Liver (tissue), 3 donors: ENCODE measurements around the gene WDR1.
A peak's percentile ranks its signal among the peaks of the same experiment; 100 is the strongest.

Source experiments
- TF ChIP-seq, protein P1 (sequence below): fragments of 150-350 bp; IDR thresholded peaks from 2 replicates; pipeline ENCODE4 v1.5.1; 2017; ENCODE audit warnings: improper control_type of control experiment, low read depth, low read length; ENCODE audit not compliant: missing input control
- TF ChIP-seq, protein P2 (sequence below): IDR thresholded peaks from 2 replicates; pipeline ENCODE4 v1.6.1; 2016; ENCODE audit warnings: antibody characterized with exemption
- donor health status: healthy.
- donor health status: healthy.

DNA sequence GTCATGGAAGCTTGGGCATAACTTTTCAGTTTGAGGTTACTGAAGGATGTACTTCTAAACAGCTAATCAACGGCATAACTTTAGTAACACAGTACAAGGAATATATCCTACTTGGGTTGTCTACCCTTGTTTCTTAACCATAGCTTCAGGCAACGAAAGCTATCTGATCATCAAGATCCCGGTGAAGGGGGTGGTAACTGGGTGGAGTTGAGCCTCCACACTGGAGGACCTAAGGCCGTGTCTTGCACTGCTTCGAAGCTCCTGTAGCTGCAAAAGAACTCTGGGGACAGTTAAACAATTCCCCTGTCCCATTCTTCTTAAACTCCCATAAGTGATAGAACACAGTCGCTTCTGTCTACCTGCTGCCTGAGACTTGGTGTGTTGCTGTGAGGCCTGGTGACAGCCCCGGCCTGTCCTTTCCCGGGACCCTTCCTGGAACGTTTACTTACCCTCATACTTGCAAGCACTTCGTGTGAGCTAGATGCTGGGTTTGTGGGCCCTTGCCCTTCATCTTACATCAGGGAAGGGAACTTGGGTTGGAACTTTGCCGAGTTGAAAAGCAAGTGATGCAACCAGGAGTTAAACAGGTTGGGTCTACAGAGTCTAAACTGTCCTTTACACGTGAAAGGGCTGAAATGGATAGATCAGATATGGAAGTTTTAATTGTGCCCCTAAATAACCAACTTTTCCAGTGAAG lies 5.8 kb upstream of the WDR1 start:
- TF ChIP-seq, protein P1, sequence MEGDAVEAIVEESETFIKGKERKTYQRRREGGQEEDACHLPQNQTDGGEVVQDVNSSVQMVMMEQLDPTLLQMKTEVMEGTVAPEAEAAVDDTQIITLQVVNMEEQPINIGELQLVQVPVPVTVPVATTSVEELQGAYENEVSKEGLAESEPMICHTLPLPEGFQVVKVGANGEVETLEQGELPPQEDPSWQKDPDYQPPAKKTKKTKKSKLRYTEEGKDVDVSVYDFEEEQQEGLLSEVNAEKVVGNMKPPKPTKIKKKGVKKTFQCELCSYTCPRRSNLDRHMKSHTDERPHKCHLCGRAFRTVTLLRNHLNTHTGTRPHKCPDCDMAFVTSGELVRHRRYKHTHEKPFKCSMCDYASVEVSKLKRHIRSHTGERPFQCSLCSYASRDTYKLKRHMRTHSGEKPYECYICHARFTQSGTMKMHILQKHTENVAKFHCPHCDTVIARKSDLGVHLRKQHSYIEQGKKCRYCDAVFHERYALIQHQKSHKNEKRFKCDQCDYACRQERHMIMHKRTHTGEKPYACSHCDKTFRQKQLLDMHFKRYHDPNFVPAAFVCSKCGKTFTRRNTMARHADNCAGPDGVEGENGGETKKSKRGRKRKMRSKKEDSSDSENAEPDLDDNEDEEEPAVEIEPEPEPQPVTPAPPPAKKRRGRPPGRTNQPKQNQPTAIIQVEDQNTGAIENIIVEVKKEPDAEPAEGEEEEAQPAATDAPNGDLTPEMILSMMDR: no peak
- TF ChIP-seq, protein P2, sequence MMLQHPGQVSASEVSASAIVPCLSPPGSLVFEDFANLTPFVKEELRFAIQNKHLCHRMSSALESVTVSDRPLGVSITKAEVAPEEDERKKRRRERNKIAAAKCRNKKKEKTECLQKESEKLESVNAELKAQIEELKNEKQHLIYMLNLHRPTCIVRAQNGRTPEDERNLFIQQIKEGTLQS: peak; percentile 48
